ENCODE results near the gene TESK1.

TESK1 gene

DNA sequence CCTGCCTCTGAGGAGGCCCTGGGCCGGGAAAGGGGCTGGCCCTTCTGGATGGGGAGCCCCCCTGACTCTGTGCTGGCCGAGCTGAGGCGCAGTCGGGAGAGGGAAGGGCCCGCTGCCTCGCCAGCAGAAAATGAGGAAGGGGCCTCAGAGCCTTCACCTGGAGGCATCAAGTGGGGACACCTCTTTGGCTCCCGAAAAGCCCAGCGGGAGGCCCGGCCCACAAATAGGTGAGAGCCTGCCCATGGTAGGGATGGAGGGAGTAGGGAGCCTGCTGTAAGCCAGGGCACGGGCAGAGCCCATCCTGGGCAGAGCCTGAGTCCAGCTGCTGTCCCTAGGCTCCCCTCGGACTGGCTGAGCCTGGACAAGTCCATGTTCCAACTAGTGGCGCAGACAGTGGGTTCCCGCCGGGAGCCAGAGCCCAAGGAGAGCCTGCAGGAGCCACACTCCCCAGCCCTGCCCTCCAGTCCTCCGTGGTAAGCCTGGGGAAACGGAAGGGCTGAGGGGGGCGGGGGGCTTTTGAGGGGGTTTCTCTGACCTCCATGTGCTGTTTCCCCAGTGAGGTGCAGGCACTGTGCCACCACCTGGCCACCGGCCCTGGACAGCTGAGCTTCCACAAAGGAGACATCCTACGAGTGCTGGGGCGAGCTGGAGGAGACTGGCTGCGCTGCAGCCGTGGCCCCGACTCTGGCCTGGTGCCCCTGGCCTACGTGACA is 44.3 kb upstream of the TESK1 start:
- no peak overlapping the region for H3K4me3 ChIP-seq (replicated peaks; ENCODE audit: insufficient read depth, low read length)
- no peak for TF ChIP-seq POLR2AphosphoS5 (IDR thresholded peaks at IDR 0.05; ENCODE audit: low read depth)
- TF ChIP-seq, protein P1, sequence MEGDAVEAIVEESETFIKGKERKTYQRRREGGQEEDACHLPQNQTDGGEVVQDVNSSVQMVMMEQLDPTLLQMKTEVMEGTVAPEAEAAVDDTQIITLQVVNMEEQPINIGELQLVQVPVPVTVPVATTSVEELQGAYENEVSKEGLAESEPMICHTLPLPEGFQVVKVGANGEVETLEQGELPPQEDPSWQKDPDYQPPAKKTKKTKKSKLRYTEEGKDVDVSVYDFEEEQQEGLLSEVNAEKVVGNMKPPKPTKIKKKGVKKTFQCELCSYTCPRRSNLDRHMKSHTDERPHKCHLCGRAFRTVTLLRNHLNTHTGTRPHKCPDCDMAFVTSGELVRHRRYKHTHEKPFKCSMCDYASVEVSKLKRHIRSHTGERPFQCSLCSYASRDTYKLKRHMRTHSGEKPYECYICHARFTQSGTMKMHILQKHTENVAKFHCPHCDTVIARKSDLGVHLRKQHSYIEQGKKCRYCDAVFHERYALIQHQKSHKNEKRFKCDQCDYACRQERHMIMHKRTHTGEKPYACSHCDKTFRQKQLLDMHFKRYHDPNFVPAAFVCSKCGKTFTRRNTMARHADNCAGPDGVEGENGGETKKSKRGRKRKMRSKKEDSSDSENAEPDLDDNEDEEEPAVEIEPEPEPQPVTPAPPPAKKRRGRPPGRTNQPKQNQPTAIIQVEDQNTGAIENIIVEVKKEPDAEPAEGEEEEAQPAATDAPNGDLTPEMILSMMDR (IDR thresholded peaks at IDR 0.05; ENCODE audit: insufficient read depth, low read length): no peak
- no peak for TF ChIP-seq GABPA (IDR thresholded peaks at IDR 0.05; ENCODE audit: low read depth)
- no peak for TF ChIP-seq SPI1 (IDR thresholded peaks at IDR 0.05; ENCODE audit: borderline replicate concordance, low read depth)
- TF ChIP-seq, protein P2, sequence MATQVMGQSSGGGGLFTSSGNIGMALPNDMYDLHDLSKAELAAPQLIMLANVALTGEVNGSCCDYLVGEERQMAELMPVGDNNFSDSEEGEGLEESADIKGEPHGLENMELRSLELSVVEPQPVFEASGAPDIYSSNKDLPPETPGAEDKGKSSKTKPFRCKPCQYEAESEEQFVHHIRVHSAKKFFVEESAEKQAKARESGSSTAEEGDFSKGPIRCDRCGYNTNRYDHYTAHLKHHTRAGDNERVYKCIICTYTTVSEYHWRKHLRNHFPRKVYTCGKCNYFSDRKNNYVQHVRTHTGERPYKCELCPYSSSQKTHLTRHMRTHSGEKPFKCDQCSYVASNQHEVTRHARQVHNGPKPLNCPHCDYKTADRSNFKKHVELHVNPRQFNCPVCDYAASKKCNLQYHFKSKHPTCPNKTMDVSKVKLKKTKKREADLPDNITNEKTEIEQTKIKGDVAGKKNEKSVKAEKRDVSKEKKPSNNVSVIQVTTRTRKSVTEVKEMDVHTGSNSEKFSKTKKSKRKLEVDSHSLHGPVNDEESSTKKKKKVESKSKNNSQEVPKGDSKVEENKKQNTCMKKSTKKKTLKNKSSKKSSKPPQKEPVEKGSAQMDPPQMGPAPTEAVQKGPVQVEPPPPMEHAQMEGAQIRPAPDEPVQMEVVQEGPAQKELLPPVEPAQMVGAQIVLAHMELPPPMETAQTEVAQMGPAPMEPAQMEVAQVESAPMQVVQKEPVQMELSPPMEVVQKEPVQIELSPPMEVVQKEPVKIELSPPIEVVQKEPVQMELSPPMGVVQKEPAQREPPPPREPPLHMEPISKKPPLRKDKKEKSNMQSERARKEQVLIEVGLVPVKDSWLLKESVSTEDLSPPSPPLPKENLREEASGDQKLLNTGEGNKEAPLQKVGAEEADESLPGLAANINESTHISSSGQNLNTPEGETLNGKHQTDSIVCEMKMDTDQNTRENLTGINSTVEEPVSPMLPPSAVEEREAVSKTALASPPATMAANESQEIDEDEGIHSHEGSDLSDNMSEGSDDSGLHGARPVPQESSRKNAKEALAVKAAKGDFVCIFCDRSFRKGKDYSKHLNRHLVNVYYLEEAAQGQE (IDR thresholded peaks at IDR 0.05; ENCODE audit: insufficient replicate concordance, low read depth): no peak
- no peak for DNase-seq (ENCODE audit: low read depth in 1 of 2, low spot score in 1 of 2)
- H3K27me3 ChIP-seq (ENCODE audit: insufficient read depth, poor library complexity, severe bottlenecking): no peaks in the 10 kb centered on the region
- H3K27ac ChIP-seq (replicated peaks): no peak overlapping the region

DNA sequence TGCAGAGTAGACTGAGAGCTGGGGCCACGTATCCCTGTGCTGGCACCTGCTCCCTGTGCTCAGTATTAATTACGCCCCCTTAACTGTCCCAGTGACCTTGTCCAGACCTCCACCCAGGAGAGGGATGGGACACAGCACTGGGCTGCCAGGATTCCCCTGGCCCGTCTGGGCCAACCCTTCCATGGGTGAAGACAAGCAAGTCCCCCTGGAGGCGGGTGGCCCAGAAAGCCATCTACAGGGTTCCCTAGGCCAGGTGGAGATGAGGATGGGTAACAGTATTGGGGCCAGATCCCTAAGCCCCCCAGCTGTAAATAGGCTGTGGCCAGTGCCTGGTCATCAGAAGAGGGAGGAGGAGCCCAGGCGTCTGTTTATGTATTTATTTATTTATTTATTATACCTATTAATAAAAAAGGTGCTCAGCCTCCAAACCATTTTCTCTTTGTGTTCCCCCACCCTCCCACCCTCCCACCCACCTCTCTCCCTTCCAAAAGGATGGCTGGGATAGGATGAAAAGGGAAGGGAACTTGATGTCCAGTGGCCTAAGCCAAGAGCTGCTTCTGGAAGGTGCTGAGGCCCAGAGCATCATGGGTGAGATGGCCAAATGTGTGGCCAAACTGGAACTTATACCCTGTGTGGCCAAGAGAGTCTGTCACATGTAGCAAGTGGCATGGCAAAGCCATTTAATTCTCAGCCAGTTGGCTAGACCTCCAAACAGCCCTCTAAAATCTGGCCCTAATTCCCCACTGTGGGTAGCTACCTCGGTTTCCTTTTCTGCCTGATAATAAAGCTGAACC is 43.4 kb upstream of the TESK1 start:
- TF ChIP-seq, protein P2 (IDR thresholded peaks at IDR 0.05; ENCODE audit: insufficient replicate concordance, low read depth): no peak
- TF ChIP-seq SPI1 (IDR thresholded peaks at IDR 0.05; ENCODE audit: borderline replicate concordance, low read depth) (no peak), GABPA (IDR thresholded peaks at IDR 0.05; ENCODE audit: low read depth) (no peak), POLR2AphosphoS5 (IDR thresholded peaks at IDR 0.05; ENCODE audit: low read depth) (no peak)
- TF ChIP-seq, protein P1 (IDR thresholded peaks at IDR 0.05; ENCODE audit: insufficient read depth, low read length): no peak
- DNase-seq (ENCODE audit: low read depth in 1 of 2, low spot score in 1 of 2): no peak
- Histone ChIP-seq H3K27me3 (ENCODE audit: insufficient read depth, poor library complexity, severe bottlenecking) (no peaks in the 10 kb centered on the region), H3K27ac (replicated peaks) (no peak overlapping the region), H3K4me3 (replicated peaks; ENCODE audit: insufficient read depth, low read length) (no peak overlapping the region)

DNA sequence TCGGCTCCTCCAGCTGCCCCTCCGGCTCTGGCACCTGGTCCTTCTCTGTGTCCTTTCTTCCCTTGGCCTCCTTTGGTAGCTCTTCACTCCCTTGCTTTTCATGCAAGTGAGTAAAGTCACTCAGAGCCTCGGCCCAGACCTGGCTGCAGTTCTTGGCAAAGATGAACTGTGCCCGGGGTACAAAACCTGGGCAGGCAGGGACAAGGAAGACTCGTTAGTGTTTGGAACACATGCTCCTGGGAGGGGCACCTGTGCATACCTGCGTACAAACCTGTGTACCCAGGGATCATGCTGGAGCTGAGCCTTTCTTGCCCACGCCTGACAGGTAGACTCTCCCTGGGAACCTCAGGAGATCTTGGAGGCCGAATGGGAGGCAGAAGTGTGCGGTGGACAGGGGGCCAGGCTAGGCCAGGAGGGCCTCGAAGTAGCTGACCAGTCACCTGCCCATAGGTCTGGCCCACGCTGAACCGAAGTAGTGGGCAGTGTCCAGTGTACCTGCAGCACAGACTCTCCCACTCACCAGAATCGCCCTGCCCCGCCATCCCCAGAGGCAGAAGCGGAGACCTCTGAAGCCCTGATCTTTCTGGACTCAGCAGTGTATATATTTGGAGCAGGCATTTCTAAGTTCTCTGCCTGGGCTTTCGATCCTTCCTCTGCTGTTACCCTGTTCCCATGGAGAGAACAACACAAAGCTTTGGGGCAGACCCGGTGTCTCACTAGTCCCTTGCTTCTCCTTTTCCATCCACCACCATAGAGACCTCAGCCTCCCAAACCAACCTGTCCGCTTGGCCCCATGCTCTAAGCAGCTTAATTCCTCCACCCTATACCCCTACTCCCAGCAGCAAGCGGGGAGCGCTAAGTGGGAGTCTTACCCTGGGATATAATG is 41.9 kb upstream of the TESK1 start:
- H3K27ac ChIP-seq (replicated peaks): no peak overlapping the region
- H3K4me3 ChIP-seq (replicated peaks; ENCODE audit: insufficient read depth, low read length): no peak overlapping the region
- H3K27me3 ChIP-seq (ENCODE audit: insufficient read depth, poor library complexity, severe bottlenecking): no peaks in the 10 kb centered on the region
- TF ChIP-seq GABPA (IDR thresholded peaks at IDR 0.05; ENCODE audit: low read depth) (no peak), SPI1 (IDR thresholded peaks at IDR 0.05; ENCODE audit: borderline replicate concordance, low read depth) (no peak), POLR2AphosphoS5 (IDR thresholded peaks at IDR 0.05; ENCODE audit: low read depth) (no peak)
- TF ChIP-seq, protein P2 (IDR thresholded peaks at IDR 0.05; ENCODE audit: insufficient replicate concordance, low read depth): no peak
- TF ChIP-seq, protein P1 (IDR thresholded peaks at IDR 0.05; ENCODE audit: insufficient read depth, low read length): no peak
- DNase-seq (ENCODE audit: low read depth in 1 of 2, low spot score in 1 of 2): no peak
